Activated CD4-positive, alpha-beta T cell treated with anti-CD3 and anti-CD28 coated beads, Interleukin-2, amount 10 ng/mL, durations not matched to agents 7 days and 5 days (primary cell): ENCODE data around the gene SIVA1. TPM values are rescaled to one million over a fixed set of nuclear protein-coding genes. Genes with fewer than 3 reads are reported as not detected.

Experiments used
- CTCF ChIA-PET: fragments of 350-600 bp; sonication (Branson Sonifier 250); formaldehyde crosslinking; loops from one replicate; lab custom pipeline; 2021; ENCODE audit warnings: antibody characterized with exemption; lab: Charles Lee
- POLR2A ChIA-PET: fragments of 350-600 bp; sonication (Branson Sonifier 250); formaldehyde crosslinking; loops from one replicate; lab custom pipeline; 2021; ENCODE audit warnings: antibody characterized with exemption; lab: Charles Lee
- DNase-seq: peaks from one replicate; pipeline ENCODE4 v3.0.0-alpha.2; 2020
- H3K27ac Mint-ChIP-seq: one replicate; pipeline ENCODE4 v1.8.0; 2021; ENCODE audit warnings: mild to moderate bottlenecking, moderate library complexity, mixed read lengths
- H3K27me3 Mint-ChIP-seq: one replicate; pipeline ENCODE4 v1.8.0; 2021; ENCODE audit warnings: mixed read lengths
- H3K36me3 Mint-ChIP-seq: one replicate; pipeline ENCODE4 v1.8.0; 2021; ENCODE audit warnings: low read depth, mixed read lengths
- H3K4me1 Mint-ChIP-seq: one replicate; pipeline ENCODE4 v1.8.0; 2021; ENCODE audit warnings: mixed read lengths
- H3K4me3 Mint-ChIP-seq: one replicate; pipeline ENCODE4 v1.8.0; 2021; ENCODE audit warnings: mild to moderate bottlenecking, moderate library complexity, mixed read lengths
- H3K9me3 Mint-ChIP-seq: one replicate; pipeline ENCODE4 v1.8.0; 2021; ENCODE audit warnings: mixed read lengths
- total RNA-seq, 2 experiments: library from RNA; stranded (reverse); gene quantifications; one replicate each; pipeline ENCODE4 v1.2.3, GENCODE V29; 2021

SIVA1 gene
- total RNA-seq, 2 experiments from 2014 or later: 84.7 to 135 TPM

DNA sequence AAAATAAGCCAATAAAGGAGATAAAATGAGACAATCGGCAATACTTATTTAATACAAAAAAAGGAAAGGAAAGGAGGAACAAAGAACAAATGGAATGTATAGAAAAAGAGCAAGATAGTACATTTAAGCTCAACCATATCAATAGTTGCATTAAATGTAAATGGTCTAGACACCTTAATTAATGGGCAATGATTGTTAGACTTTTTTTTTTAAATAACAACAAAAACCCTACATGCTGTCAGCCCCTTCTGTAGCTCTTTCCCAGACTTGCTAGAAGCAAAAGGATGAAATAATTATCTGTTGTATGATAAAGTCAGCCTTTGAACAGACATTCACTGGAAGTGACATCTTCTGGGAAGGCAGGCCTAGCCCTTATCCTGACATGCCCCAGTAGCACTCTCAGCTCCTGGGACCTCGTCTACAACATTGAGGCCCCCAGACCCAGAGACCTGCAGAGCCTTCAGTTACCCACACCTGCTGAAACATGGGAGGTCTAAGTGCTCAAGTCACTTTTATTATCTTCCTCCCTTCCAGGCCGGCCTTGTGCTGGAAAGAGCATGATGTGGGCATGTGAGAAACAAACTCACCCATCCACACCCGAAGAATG, 13.4 kb downstream of the SIVA1 start:
- DNase-seq: no peak
- H3K4me3 Mint-ChIP-seq: no peak overlapping the region
- H3K36me3 Mint-ChIP-seq: peaks cover 21% of the 10 kb centered on the region
- no peaks in the 10 kb centered on the region for H3K9me3 Mint-ChIP-seq
- no peaks in the 10 kb centered on the region for H3K27me3 Mint-ChIP-seq
- ChIA-PET CTCF (interaction anchor here (1.8 kb wide), 1 partner anchor 13 kb away, joined by 5 read pairs; the partner anchor contains the start of gene SIVA1), POLR2A (no interaction called here)
- peaks cover 13% of the 10 kb centered on the region for H3K4me1 Mint-ChIP-seq
- H3K27ac Mint-ChIP-seq: no peak overlapping the region

DNA sequence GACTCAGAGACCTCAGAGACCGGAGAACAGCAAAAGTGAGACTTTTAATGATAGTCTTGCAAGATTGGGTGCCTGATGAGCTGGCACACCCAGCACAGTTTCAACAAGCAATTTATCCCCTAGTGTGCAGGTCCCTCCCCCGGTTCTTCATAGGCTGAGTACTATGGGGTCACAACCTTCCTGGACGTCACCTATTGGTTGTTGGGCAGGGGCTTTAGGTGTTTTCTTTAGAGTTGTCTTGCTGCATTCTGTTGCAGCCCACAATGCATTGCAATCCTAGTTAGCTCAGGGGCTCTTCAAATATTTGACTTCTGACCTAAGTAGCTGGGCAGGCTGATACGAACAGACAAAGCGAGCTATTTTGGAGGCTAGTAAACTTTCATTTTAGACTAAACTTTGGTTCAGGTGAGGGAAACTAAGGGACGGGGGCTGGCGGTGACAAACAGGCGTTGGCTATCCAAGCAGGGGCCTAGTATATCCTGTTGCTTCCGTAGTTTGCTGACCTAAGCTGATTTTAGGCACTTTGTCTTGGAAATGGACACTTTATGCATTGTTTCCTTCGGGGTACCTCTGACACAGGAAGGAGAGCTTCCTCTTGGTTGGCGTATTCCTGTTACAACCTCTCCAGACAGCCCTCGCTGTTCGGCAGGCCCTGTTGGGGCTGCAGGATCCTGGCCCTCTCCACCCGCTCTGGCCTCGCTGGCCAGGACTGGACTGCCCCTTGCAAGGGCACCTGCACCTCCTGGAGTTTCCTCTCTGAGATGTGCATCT, 14.1 kb downstream of the SIVA1 start:
- no peaks in the 10 kb centered on the region for H3K9me3 Mint-ChIP-seq
- DNase-seq: no peak
- no peak overlapping the region for H3K4me3 Mint-ChIP-seq
- CTCF ChIA-PET: interaction anchor here (1.8 kb wide), 1 partner anchor 14 kb away, joined by 5 read pairs; the partner anchor contains the start of gene SIVA1
- peaks cover 26% of the 10 kb centered on the region for H3K36me3 Mint-ChIP-seq
- H3K27me3 Mint-ChIP-seq: no peaks in the 10 kb centered on the region
- H3K4me1 Mint-ChIP-seq: peaks cover 13% of the 10 kb centered on the region
- POLR2A ChIA-PET: no interaction called here
- H3K27ac Mint-ChIP-seq: no peak overlapping the region

DNA sequence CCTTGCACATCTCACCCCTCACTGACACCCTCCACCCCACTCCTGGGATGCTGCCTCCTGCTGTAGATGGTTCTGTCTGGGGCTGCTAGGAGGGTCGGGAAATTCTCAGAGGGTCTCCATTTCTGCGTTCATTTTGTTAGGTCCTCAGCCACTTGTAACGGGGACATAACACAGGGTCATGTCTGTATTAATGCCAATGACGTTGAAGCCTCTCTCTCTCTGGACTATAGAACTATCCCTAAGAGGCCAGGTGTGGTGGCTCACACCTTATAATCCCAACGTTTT, 14.6 kb downstream of the SIVA1 start:
- Mint-ChIP-seq H3K4me1 (peaks cover 13% of the 10 kb centered on the region), H3K4me3 (no peak overlapping the region), H3K9me3 (no peaks in the 10 kb centered on the region), H3K27me3 (no peaks in the 10 kb centered on the region), H3K27ac (no peak overlapping the region), H3K36me3 (peaks cover 31% of the 10 kb centered on the region)
- ChIA-PET CTCF (interaction anchor here (1.3 to 1.9 kb wide), 6 partner anchors 9 to 59 kb away, joined by 3 to 26 read pairs (median 6); partner anchors contain the start of gene SIVA1), POLR2A (no interaction called here)
- DNase-seq: no peak

DNA sequence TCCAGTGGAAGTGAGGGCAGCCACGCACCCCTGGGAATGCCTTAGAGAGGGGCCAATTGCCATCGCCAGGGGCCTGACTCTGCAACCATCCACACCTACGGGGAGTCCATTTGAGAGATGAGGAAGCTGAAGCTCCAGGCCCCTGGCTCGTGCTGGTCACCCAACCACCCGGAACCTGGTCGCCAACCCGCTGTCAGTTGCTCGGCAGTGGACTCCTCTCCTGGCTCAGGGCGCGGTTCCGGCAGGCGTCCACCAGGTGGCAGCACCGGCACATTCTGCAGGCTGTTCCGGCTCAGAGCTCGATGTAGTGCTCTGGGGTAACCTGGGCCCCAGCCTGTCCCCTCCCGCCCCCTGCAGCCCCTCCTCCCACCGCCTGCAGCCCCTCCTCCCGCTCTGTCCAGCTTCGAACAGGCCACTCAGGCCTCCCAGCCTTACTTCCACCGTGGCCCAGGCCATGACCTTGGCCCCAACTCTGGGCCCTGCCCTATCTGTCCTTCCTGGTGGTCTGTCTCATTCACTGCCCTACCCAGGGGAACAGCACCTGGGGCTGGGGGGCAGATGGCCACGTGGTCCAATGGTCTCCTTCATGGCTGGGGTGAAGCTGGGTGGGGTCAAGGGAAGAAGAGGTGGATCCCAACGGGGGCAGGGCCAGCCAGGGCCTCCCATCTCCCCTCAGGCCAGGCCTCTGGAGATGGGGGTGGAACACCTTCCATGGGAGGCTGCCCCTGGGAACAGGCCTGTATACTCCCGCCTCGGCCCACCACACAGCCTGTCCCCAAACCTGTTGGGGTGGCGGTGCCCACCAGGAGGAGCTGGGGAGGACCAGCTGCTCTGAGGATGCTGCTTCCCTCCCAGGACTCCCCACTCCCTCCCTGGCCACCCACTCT, 15.7 kb downstream of the SIVA1 start:
- ChIA-PET POLR2A (interaction anchor here (0.5 kb wide), 1 partner anchor 1981 kb away, joined by 5 read pairs; no protein-coding TSS in a partner anchor), CTCF (interaction anchor here (0.6 to 1.9 kb wide), 18 partner anchors 10 to 108 kb away, joined by 3 to 26 read pairs (median 4); partner anchors contain the start of genes SIVA1 and ZBTB42)
- peak; percentile 92 for DNase-seq
- H3K27ac Mint-ChIP-seq: no peak overlapping the region
- no peaks in the 10 kb centered on the region for H3K9me3 Mint-ChIP-seq
- no peaks in the 10 kb centered on the region for H3K27me3 Mint-ChIP-seq
- H3K4me1 Mint-ChIP-seq: peaks cover 13% of the 10 kb centered on the region
- H3K36me3 Mint-ChIP-seq: peaks cover 36% of the 10 kb centered on the region
- H3K4me3 Mint-ChIP-seq: no peak overlapping the region

DNA sequence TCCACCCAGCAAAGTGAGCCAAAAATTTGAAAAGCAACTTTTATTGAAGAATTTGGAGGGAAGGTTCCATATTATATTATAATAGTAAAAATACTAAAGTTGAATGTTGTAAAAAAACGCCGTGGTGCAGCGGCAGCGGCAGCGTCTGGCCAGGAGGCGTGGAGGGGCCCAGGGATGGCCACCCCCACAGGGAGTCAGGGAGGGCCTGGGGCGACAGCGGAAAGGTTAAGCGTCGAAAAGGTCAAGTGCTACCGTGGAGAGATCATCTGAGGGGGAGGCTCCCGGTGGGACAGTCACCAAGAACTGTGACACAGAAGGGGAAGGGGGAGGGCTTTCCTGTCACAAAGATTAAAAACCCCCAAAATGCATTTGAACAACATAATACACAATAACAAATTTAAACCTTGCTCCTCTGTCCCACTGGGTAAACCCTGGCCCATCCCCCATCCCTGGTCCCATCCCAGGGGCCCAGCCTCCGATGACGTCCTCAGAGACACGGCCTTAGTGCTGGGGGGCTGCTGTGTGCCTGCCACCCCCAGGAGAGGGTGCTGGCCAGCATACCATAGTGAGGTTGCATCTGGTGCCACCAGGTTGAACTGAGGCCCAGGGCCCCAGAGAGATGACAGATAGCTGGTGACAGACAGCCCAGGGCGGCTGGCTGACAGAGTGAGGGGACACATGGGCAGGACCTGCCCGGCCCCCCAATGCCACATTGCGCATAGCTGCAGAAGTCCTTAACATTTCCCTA, 16.6 kb downstream of the SIVA1 start:
- no peaks in the 10 kb centered on the region for H3K27me3 Mint-ChIP-seq
- CTCF ChIA-PET: interaction anchor here (0.7 to 1.9 kb wide), 13 partner anchors 11 to 107 kb away, joined by 3 to 26 read pairs (median 7); partner anchors contain the start of genes SIVA1 and ZBTB42
- peak overlapping the region; percentile 50 for H3K27ac Mint-ChIP-seq
- H3K4me3 Mint-ChIP-seq: no peak overlapping the region
- peaks cover 13% of the 10 kb centered on the region for H3K4me1 Mint-ChIP-seq
- POLR2A ChIA-PET: no interaction called here
- H3K36me3 Mint-ChIP-seq: peaks cover 36% of the 10 kb centered on the region
- no peak for DNase-seq
- H3K9me3 Mint-ChIP-seq: no peaks in the 10 kb centered on the region

DNA sequence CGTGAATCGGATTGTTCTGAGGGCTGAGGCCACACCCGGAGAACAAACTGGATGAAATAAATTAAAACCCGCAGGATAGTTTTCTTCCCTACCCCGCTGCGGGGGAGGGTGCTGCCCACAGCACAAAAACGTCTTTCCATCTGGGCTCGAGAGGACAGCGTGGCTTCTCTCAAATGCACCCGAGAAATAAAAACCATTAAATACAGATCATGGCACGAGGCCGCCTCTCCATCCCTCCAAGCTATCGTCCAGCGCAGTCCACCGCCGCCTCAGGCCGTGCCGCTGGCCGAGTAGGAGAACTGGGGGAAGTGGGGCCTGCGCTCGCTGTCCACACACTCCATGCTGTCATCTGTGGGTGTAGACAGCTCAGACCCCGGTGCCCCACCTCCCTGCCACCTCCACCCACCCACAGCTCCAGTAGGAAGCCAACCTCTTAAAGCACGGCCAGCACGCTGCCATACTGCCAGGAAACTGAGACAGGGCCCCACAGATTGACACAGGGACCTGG, 17.2 kb downstream of the SIVA1 start:
- no peak overlapping the region for H3K27ac Mint-ChIP-seq
- peaks cover 36% of the 10 kb centered on the region for H3K36me3 Mint-ChIP-seq
- DNase-seq: no peak
- H3K27me3 Mint-ChIP-seq: no peaks in the 10 kb centered on the region
- peaks cover 13% of the 10 kb centered on the region for H3K4me1 Mint-ChIP-seq
- ChIA-PET POLR2A (no interaction called here), CTCF (interaction anchor here (0.7 to 3.1 kb wide), 8 partner anchors 9 to 56 kb away, joined by 3 to 13 read pairs (median 4); partner anchors contain the start of gene SIVA1)
- no peaks in the 10 kb centered on the region for H3K9me3 Mint-ChIP-seq
- H3K4me3 Mint-ChIP-seq: no peak overlapping the region

DNA sequence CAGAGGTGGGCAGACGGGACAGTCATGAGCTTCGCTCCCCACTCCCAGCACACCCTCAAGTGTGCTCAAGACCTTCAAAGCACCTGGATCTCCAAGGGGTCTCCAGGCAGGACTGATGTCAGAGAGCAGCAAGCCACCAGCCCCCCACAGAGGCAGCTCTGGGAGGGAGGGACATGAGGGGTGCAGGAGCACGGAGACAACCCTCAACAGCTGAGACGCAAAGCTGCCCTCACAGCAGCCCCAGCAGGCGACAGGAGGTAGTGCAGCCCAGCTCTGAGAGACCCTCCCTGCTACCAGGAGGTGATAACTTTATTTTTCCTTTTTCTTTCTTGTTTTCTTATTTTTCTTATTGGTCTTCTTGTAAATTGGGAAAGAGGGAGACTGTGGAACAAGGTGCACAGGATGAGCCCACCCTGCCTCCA, 17.9 kb downstream of the SIVA1 start:
- DNase-seq: no peak
- H3K4me3 Mint-ChIP-seq: no peak overlapping the region
- ChIA-PET CTCF (interaction anchor here (1.2 to 3.1 kb wide), 6 partner anchors 9 to 55 kb away, joined by 3 to 13 read pairs (median 4); partner anchors contain the start of gene SIVA1), POLR2A (no interaction called here)
- no peaks in the 10 kb centered on the region for H3K9me3 Mint-ChIP-seq
- no peak overlapping the region for H3K27ac Mint-ChIP-seq
- peaks cover 13% of the 10 kb centered on the region for H3K4me1 Mint-ChIP-seq
- no peaks in the 10 kb centered on the region for H3K27me3 Mint-ChIP-seq
- peaks cover 36% of the 10 kb centered on the region for H3K36me3 Mint-ChIP-seq

DNA sequence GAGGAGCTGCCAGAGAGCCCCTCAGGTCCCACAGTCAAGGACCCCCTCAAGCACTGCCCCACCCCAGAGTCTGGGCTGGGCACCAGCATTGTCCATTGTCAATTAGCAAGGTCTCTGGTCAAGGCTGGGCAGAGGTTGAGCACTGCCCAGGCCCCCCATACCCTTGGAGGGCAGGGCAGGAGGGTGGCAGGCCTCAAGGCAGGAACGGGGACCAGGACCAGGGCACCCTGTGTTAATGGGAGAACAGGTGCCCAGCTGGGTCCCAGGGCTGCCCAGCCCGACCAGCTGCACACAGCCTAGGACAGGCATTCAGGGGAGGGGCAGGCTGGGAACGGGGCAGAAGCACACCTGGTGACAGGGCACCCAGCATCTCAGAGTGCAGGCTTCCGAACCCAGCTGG, 18.4 kb downstream of the SIVA1 start:
- H3K4me3 Mint-ChIP-seq: no peak overlapping the region
- H3K27ac Mint-ChIP-seq: no peak overlapping the region
- no peaks in the 10 kb centered on the region for H3K27me3 Mint-ChIP-seq
- peaks cover 13% of the 10 kb centered on the region for H3K4me1 Mint-ChIP-seq
- ChIA-PET POLR2A (no interaction called here), CTCF (interaction anchor here (0.8 to 3.1 kb wide), 6 partner anchors 8 to 55 kb away, joined by 3 to 13 read pairs (median 4); partner anchors contain the start of gene SIVA1)
- H3K36me3 Mint-ChIP-seq: peaks cover 39% of the 10 kb centered on the region
- DNase-seq: no peak
- no peaks in the 10 kb centered on the region for H3K9me3 Mint-ChIP-seq

DNA sequence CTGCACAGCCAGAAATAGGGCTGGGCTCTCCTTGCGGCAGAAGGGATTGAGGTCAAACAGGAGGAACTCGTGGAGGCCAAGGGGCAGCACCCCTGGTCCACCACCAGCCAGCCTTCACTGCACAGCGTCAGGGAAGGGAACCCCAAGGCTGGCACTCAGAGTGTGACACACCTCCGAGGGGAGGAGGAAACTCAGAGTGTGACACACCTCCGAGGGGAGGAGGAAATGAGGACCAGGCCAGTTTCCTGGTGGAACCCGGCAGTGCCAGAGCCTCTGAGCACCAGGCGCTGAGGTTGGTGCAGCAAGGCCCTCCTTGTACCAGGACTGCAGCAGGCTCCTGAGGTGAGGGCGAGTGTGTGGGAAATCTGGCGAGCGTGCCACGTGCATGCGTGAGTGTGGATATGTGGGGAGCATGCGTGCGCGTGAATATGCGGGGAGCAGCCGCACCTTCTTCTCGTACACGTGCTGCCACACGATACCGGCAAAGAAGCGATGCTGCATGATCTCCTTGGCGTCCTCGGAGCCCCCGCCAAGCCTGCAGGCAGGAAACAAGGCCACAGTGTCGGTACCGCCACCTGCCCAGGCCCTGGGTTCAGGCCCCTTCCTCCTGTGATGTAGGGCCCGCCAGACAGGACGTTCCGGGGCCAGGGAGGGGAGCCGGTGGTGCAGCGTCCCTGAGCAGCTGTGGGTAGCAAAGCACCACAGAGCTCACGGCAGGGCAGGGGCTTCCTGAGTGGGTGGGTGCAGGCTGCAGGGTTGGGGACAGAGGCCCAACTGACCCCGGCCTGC, 19.2 kb downstream of the SIVA1 start:
- Mint-ChIP-seq H3K36me3 (peaks cover 45% of the 10 kb centered on the region), H3K4me1 (peaks cover 13% of the 10 kb centered on the region), H3K27me3 (no peaks in the 10 kb centered on the region), H3K9me3 (no peaks in the 10 kb centered on the region), H3K4me3 (no peak overlapping the region), H3K27ac (no peak overlapping the region)
- no peak for DNase-seq
- ChIA-PET CTCF (interaction anchor here (0.7 to 3.1 kb wide), 4 partner anchors 9 to 54 kb away, joined by 3 to 13 read pairs (median 4); partner anchors contain the start of gene SIVA1), POLR2A (no interaction called here)

DNA sequence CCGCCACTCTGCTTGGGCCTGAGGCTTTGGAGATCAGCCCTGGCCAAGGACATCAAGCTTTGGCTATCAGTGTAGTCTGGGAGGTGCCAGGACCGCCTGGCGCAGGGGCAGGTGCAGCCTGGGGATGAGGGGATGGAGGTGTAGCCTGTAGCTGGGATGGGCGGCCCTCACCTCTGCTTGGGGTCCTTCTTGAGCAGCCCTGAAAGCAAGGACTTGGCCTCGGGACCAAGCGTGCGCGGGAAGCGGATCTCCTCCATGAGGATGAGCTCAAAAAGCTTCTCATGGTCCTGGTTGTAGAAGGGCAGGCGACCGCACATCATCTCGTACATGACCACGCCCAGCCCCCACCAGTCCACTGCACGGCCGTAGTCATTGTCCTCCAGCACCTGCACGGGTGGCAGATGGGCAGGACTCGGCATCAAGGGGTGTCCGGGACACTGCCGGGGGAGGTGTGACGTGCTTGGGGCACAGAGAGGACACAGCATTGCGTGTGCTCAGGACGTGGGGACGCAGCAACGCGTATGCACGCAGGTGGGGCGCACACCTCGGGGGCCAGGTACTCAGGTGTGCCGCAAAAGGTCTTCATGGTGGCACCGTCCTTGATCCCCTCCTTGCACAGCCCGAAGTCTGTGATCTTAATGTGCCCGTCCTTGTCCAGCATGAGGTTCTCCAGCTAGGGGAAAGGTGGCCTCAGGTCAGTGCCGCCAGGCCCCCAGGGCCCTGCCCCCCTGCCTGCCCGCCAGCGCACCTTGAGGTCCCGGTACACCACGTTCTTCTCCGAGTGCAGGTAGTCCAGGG, 20.0 kb downstream of the SIVA1 start:
- no peak for DNase-seq
- Mint-ChIP-seq H3K9me3 (no peaks in the 10 kb centered on the region), H3K4me1 (peaks cover 13% of the 10 kb centered on the region), H3K4me3 (no peak overlapping the region), H3K27me3 (no peaks in the 10 kb centered on the region), H3K27ac (no peak overlapping the region), H3K36me3 (peaks cover 47% of the 10 kb centered on the region)
- ChIA-PET CTCF (interaction anchor here (0.7 to 3.1 kb wide), 3 partner anchors 10 to 53 kb away, joined by 3 to 13 read pairs (median 4); partner anchors contain the start of gene SIVA1), POLR2A (no interaction called here)
